K562 (cell line): ENCODE results near the gene ADGRL3. TPM values are rescaled to one million over a fixed set of nuclear protein-coding genes. Genes with fewer than 3 reads are reported as not detected.

Experiments
- ATAC-seq: fragments of 200-7000 bp; cut with Tn5 transposase; 3 replicates; pipeline ENCODE4 v1.9.1; 2020; ENCODE audit warnings: moderate library complexity
- BruUV-seq: library from RNA; stranded (reverse); fragments of 400-500 nt; replicated peaks from 2 replicates; lab custom pipeline; 2021; lab: Mats Ljungman, UMichigan
- CTCF ChIA-PET: fragments of 300-600 bp; formaldehyde crosslinking; extraction: SDS; loops from one replicate; lab custom pipeline; 2021; ENCODE audit warnings: low intra/inter-chr PET ratio; lab: Yijun Ruan, JAX
- POLR2A ChIA-PET: fragments of 300-600, 350-650 bp; sonication (Branson Sonifier 250); formaldehyde crosslinking; extraction: SDS; loops from one replicate; lab custom pipeline; 2021; ENCODE audit warnings: antibody characterized with exemption, inconsistent platforms; lab: Yijun Ruan, JAX
- DNase-seq, 4 experiments: peaks; one replicate each; pipeline versions ENCODE4 v3.0.0 to v3.0.0-alpha.2; 2011 to 2018; ENCODE audit warnings: low spot score in 3 of 4, mixed read lengths in 3 of 4; ENCODE audit errors: extremely low read depth in 1 of 4
- FAIRE-seq: peaks from 2 replicates; lab custom pipeline; 2011; peaks lifted over from hg19 to GRCh38; lab: Jason Lieb, UNC
- H2AFZ ChIP-seq: 2 replicates; pipeline ENCODE4 v1.6.0; 2011; ENCODE audit warnings: low read depth, low read length, control low read depth, inconsistent platforms
- H3K27ac ChIP-seq: fragments of 200-600 bp; 3 replicates; pipeline ENCODE4 v1.8.0; 2011; ENCODE audit warnings: low read depth, mild to moderate bottlenecking, control low read depth, inconsistent platforms, low read length, moderate library complexity, mixed read lengths; ENCODE audit errors: extremely low read depth
- H3K27me3 ChIP-seq, 2 experiments: fragments of 300-600 bp in 1 of 2; 2 replicates in 1 of 2; 3 replicates in 1 of 2; pipeline versions ENCODE4 v1.6.0 to v1.8.0; 2011; ENCODE audit warnings: inconsistent platforms in 2 of 2, low read length in 2 of 2, mild to moderate bottlenecking in 1 of 2, mixed read lengths in 1 of 2, moderate library complexity in 1 of 2; ENCODE audit not compliant: control insufficient read depth in 2 of 2, insufficient read depth in 2 of 2
- H3K36me3 ChIP-seq: fragments of 300-600 bp; 3 replicates; pipeline ENCODE4 v1.8.0; 2011; ENCODE audit warnings: mild to moderate bottlenecking, low read length, inconsistent platforms; ENCODE audit not compliant: control insufficient read depth, insufficient read depth
- H3K4me1 ChIP-seq, 2 experiments: fragments of 200-600 bp in 1 of 2; replicated peaks in 1 of 2; 2 replicates in 1 of 2; 3 replicates in 1 of 2; pipeline versions ENCODE4 v1.5.1 to v1.8.0; 2011; ENCODE audit warnings: inconsistent platforms in 2 of 2, low read length in 2 of 2, mild to moderate bottlenecking in 1 of 2, mixed read lengths in 1 of 2, moderate library complexity in 1 of 2; ENCODE audit not compliant: control insufficient read depth in 2 of 2, insufficient read depth in 2 of 2
- H3K4me2 ChIP-seq: 2 replicates; pipeline ENCODE4 v1.6.1; 2011; ENCODE audit warnings: low read length, control low read depth, inconsistent platforms, mixed read lengths; ENCODE audit not compliant: insufficient read depth
- H3K4me3 ChIP-seq: fragments of 200-600 bp; sonication (generic), shearing (Covaris generic); 2 replicates; pipeline ENCODE4 v1.5.1; 2016; ENCODE audit warnings: control low read depth, inconsistent platforms
- H3K79me2 ChIP-seq: fragments of 200-600 bp; 3 replicates; pipeline ENCODE4 v1.8.0; 2011; ENCODE audit warnings: low read length, inconsistent platforms; ENCODE audit not compliant: control insufficient read depth, insufficient read depth
- H3K9ac ChIP-seq, 2 experiments: 2 replicates each; pipeline versions ENCODE4 v1.6.0 to v1.6.1; 2011; ENCODE audit warnings: low read depth in 2 of 2, low read length in 2 of 2, control low read depth in 1 of 2, inconsistent platforms in 1 of 2, mild to moderate bottlenecking in 1 of 2, mixed read lengths in 1 of 2; ENCODE audit not compliant: insufficient read depth in 1 of 2
- H3K9me1 ChIP-seq: one replicate; pipeline ENCODE4 v1.6.0; 2011; ENCODE audit warnings: inconsistent platforms, mild to moderate bottlenecking, low read length, moderate library complexity; ENCODE audit not compliant: control insufficient read depth, insufficient read depth
- H3K9me3 ChIP-seq: replicated peaks from 2 replicates; pipeline ENCODE4 v1.5.1; 2011; ENCODE audit warnings: low read depth, low read length, inconsistent platforms; ENCODE audit not compliant: control insufficient read depth, insufficient read depth
- H4K20me1 ChIP-seq: replicated peaks from 2 replicates; pipeline ENCODE4 v1.6.1; 2011; ENCODE audit warnings: low read length, inconsistent platforms, mixed read lengths; ENCODE audit not compliant: control insufficient read depth, insufficient read depth
- ARID2 ChIP-seq: fragments of 450-650 bp; IDR thresholded peaks from 2 replicates; pipeline ENCODE4 v1.6.1; 2017; ENCODE audit warnings: antibody characterized with exemption, mild to moderate bottlenecking
- C11orf30 ChIP-seq: fragments of 450-650 bp; IDR thresholded peaks from 2 replicates; pipeline ENCODE4 v1.6.1; 2016; ENCODE audit warnings: low read depth, mild to moderate bottlenecking
- CSDE1 ChIP-seq, 2 experiments: fragments of 450-650 bp; IDR thresholded peaks; 2 replicates each; pipeline ENCODE4 v1.6.1; 2016; ENCODE audit warnings: mild to moderate bottlenecking in 1 of 2
- ETS2 ChIP-seq: IDR thresholded peaks from 2 replicates; pipeline ENCODE4 v1.6.1; 2016; ENCODE audit warnings: borderline replicate concordance, missing genetic modification characterization, mild to moderate bottlenecking, moderate library complexity, missing compliant biosample characterization; ENCODE audit not compliant: poor library complexity, severe bottlenecking
- HNRNPL ChIP-seq: fragments of 200-400 bp; formaldehyde crosslinking; IDR thresholded peaks from 2 replicates; pipeline ENCODE4 v1.6.1; 2017; ENCODE audit warnings: low read depth, mild to moderate bottlenecking, low read length
- LEF1 ChIP-seq: fragments of 450-650 bp; IDR thresholded peaks from 2 replicates; pipeline ENCODE4 v1.6.1; 2016; ENCODE audit warnings: mild to moderate bottlenecking
- MAFF ChIP-seq: IDR thresholded peaks from 2 replicates; pipeline ENCODE4 v1.6.1; 2012; ENCODE audit warnings: low read length, improper control_type of control experiment
- TBL1XR1 ChIP-seq, 2 experiments: IDR thresholded peaks; 2 replicates each; pipeline ENCODE4 v1.6.1; 2012; ENCODE audit warnings: improper control_type of control experiment in 2 of 2, low read length in 2 of 2, mild to moderate bottlenecking in 1 of 2
- ZBTB7A ChIP-seq: IDR thresholded peaks from 2 replicates; pipeline ENCODE4 v1.6.1; 2011; ENCODE audit warnings: low read depth, mild to moderate bottlenecking, low read length, moderate library complexity, borderline replicate concordance; ENCODE audit not compliant: control insufficient read depth
- ZNF197 ChIP-seq: fragments of 200-800 bp; sonication (Bioruptor generic); IDR thresholded peaks from 2 replicates; pipeline ENCODE4 v1.6.1; 2016; ENCODE audit warnings: low read depth, missing genetic modification characterization, missing compliant biosample characterization
- WGBS: fragments of 100-300 bp; shearing (Covaris generic); methylation state at CpG from one replicate; pipeline ENCODE4 v1.1.6; 2016; ENCODE audit warnings: low coverage, mixed read lengths; ENCODE audit not compliant: insufficient coverage; ENCODE audit errors: missing lambda C conversion rate; 5-methylcytosine and 5-hydroxymethylcytosine counted together
- in situ Hi-C: fragments of 300-500 bp; cut with MboI; formaldehyde crosslinking; loops from 4 replicates; pipeline ENCODE4 v1.15.0; 2018; ENCODE audit warnings: inconsistent platforms, mixed read lengths
- intact Hi-C: fragments of 100-400 bp; cut with micrococcal nuclease; formaldehyde crosslinking; loops from 2 replicates; pipeline ENCODE4 v1.14.2; 2022
- polyA plus RNA-seq, 8 experiments: library from polyadenylated mRNA; depleted of rRNA in 4 of 8; stranded (reverse) in 5 of 8; unstranded in 3 of 8; fragments of >200 nt; fragmentation: Nextera tagmentation in 2 of 8; fragmentation: Illumina TruSeq in 1 of 8; extraction: Ambion mirVana in 2 of 8; extraction: Trizol in 1 of 8; gene quantifications; 2 replicates each; pipeline versions ENCODE4 v1.2.1 to v1.2.3, GENCODE V29; 2011 to 2014; ENCODE audit warnings: inconsistent platforms in 1 of 8, missing spikeins in 1 of 8
- total RNA-seq, 7 experiments: library from RNA; depleted of rRNA in 6 of 7; stranded (reverse); fragments of >200 nt in 6 of 7; fragmentation: Illumina TruSeq in 2 of 7; extraction: Trizol in 2 of 7; gene quantifications; 2 replicates each; pipeline versions ENCODE4 v1.2.1 to v1.2.3, GENCODE V29; 2011 to 2021; ENCODE audit warnings: low replicate concordance in 1 of 7
- TF ChIP-seq, protein P1 (sequence below), 2 experiments: fragments of 200-800 bp in 1 of 2; sonication (Bioruptor generic) in 1 of 2; sonication (generic) in 1 of 2; formaldehyde crosslinking in 1 of 2; IDR thresholded peaks in 1 of 2; conservative IDR thresholded peaks in 1 of 2; 2 replicates each; pipeline versions ENCODE4 v1.5.0 to v1.6.1; 2016 to 2020; ENCODE audit warnings: missing compliant biosample characterization in 1 of 2, missing genetic modification characterization in 1 of 2, missing genetic modification reagents in 1 of 2

Gene ADGRL3
- total and polyA plus RNA-seq, 9 of the 15 experiments (the other 6 are each of a cell fraction or from before 2014, with no cell fraction given): 0.03 to 0.14 (median 0.04) TPM; not detected in 2

DNA sequence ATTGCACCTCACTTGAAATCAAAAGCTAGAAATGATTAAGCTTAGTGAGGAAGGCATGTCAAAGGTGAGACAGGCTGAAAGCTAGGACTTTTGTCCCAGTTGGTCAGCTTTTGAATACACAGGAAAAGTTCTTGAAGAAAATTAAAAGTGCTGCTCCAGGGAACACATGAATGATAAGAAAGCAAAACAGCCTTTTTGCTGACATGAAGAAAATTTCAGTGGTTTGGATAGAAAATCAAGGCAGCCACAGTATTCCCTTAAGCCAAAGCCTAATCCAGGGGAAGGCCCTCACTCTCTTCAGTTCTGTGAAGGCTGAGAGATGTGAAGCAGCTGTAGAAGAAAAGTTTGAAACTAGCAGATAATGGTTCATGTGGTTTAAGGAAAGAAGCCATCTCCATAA is 150.8 kb downstream of the ADGRL3 start:
- BruUV-seq: no TSS peak
- Histone ChIP-seq H3K9me1 (no peaks in the 10 kb centered on the region), H3K36me3 (no peaks in the 10 kb centered on the region), H3K27ac (no peak overlapping the region), H3K27me3 (no peaks in the 10 kb centered on the region), H3K4me2 (no peak overlapping the region), H3K9ac (no peak overlapping the region), H3K4me1 (no peaks in the 10 kb centered on the region), H3K9me3 (no peaks in the 10 kb centered on the region), H3K79me2 (no peaks in the 10 kb centered on the region), H4K20me1 (no peaks in the 10 kb centered on the region), H3K4me3 (no peak overlapping the region), H2AFZ (no peak overlapping the region)
- in situ Hi-C loops: no loop called here
- no peak for DNase-seq
- intact Hi-C loops: no loop called here
- POLR2A ChIA-PET: interaction anchor here (0.7 kb wide), 1 partner anchor 60 kb away, joined by 3 read pairs; no protein-coding TSS in a partner anchor
- no peak for FAIRE-seq
- TF ChIP-seq HNRNPL (no peak), MAFF (0 out of 2 replicates have a peak, but pooled peaks have one; percentile 5), ARID2 (no peak), C11orf30 (0 out of 2 replicates have a peak, but pooled peaks have one; percentile 4)
- no peak for ATAC-seq
- CTCF ChIA-PET: no interaction called here

DNA sequence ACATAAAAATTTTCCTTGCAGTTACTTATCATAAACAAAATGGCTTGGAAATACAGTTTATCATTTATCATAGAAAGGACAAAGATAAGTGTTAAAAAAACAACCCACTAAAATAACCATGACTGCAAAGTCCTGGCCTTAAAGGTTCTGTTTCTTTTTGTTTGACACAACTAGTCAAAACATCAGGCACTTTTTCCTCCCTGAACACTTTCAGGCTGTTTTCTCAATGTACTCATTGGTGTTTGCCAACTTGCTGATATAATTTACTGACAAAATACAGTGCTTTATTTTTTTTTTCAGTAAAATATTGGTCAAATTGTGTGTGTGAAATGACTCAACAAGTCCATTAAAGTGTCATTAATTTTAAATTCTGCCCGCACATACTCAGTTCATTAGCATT is 156.6 kb downstream of the ADGRL3 start:
- POLR2A ChIA-PET: no interaction called here
- in situ Hi-C loops (no loop called here), intact Hi-C loops (no loop called here)
- H4K20me1 ChIP-seq: no peaks in the 10 kb centered on the region
- 0% methylated on average over 1 of the region's 1 CpG for WGBS
- no peak overlapping the region for H3K27ac ChIP-seq
- no peak for FAIRE-seq
- no peak for DNase-seq
- H3K4me2 ChIP-seq: no peak overlapping the region
- no peak overlapping the region for H3K4me3 ChIP-seq
- no peak overlapping the region for H2AFZ ChIP-seq
- no peak overlapping the region for H3K9ac ChIP-seq
- no peaks in the 10 kb centered on the region for H3K9me3 ChIP-seq
- H3K27me3 ChIP-seq: no peaks in the 10 kb centered on the region
- no TSS peak for BruUV-seq
- no peaks in the 10 kb centered on the region for H3K4me1 ChIP-seq
- ATAC-seq: no peak
- H3K79me2 ChIP-seq: no peaks in the 10 kb centered on the region
- no peaks in the 10 kb centered on the region for H3K36me3 ChIP-seq
- H3K9me1 ChIP-seq: no peaks in the 10 kb centered on the region
- CTCF ChIA-PET: no interaction called here
- TF ChIP-seq ZBTB7A: no peak
- no peak for TF ChIP-seq LEF1
- no peak for TF ChIP-seq CSDE1 (IDR thresholded peaks at IDR 0.05)
- TF ChIP-seq ZNF197 (CRISPR knock-in tag): no peak
- no peak for TF ChIP-seq TBL1XR1 (IDR thresholded peaks at IDR 0.05; ENCODE audit: low read length in 2 of 2)
- TF ChIP-seq, protein P1, sequence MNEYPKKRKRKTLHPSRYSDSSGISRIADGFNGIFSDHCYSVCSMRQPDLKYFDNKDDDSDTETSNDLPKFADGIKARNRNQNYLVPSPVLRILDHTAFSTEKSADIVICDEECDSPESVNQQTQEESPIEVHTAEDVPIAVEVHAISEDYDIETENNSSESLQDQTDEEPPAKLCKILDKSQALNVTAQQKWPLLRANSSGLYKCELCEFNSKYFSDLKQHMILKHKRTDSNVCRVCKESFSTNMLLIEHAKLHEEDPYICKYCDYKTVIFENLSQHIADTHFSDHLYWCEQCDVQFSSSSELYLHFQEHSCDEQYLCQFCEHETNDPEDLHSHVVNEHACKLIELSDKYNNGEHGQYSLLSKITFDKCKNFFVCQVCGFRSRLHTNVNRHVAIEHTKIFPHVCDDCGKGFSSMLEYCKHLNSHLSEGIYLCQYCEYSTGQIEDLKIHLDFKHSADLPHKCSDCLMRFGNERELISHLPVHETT (CRISPR knock-in tag; conservative IDR thresholded peaks at IDR 0.05 in 1 of 2, IDR thresholded peaks at IDR 0.05 in 1 of 2): no peak
- no peak for TF ChIP-seq ETS2 (tag)
